Skin of body (tissue), 2 donors: ENCODE data around the gene CRK. TPM values are rescaled to one million over a fixed set of nuclear protein-coding genes. Genes with fewer than 3 reads are reported as not detected.
"Not testable (repeated sequence)": the region's sequence is repeated elsewhere in the genome, so short reads cannot be mapped to it uniquely, and the experiment has no call there.

ENCODE experiments used
- DNase-seq: peaks from one replicate; lab custom pipeline; 2025; lab: John Stamatoyannopoulos, UW
- total RNA-seq: library from RNA; depleted of rRNA; stranded (reverse); fragments of >200 nt; gene quantifications from one replicate; pipeline ENCODE4 v1.2.3, GENCODE V29; 2014

CRK gene
- total RNA-seq, 1 donor from 2014 or later = 58.6 TPM

GRCh38 chr17:1431631-1432104, 24.4 kb downstream of the CRK start:
- DNase-seq = no peak

- DNase-seq = no peak
Observed at GRCh38 chr17:1423456-1424135, 32.4 kb downstream of the CRK start.

- no peak for DNase-seq
Observed at GRCh38 chr17:1422885-1423284, 33.1 kb downstream of the CRK start.

- DNase-seq = no peak
Observed at GRCh38 chr17:1421470-1421869, 34.6 kb downstream of the CRK start.

- DNase-seq = no peak
Observed at GRCh38 chr17:1420981-1421380, 35.1 kb downstream of the CRK start.

- DNase-seq = no peak
Observed at GRCh38 chr17:1420163-1420562, 35.9 kb downstream of the CRK start.

- not testable (repeated sequence) for DNase-seq
Observed at GRCh38 chr17:1418476-1418875, 37.6 kb downstream of the CRK start.

- no peak for DNase-seq
Observed at GRCh38 chr17:1416414-1416813, 39.6 kb downstream of the CRK start.

GRCh38 chr17:1414634-1415033, 41.4 kb downstream of the CRK start:
- no peak for DNase-seq

GRCh38 chr17:1414001-1414574, 41.9 kb downstream of the CRK start:
- DNase-seq = no peak

GRCh38 chr17:1413281-1413791, 42.7 kb downstream of the CRK start:
- no peak for DNase-seq

GRCh38 chr17:1412185-1413110, 43.6 kb downstream of the CRK start:
- no peak for DNase-seq

GRCh38 chr17:1402262-1402586, 53.8 kb downstream of the CRK start:
- no peak for DNase-seq

- DNase-seq = peak; percentile 94
Observed at GRCh38 chr17:1399679-1400512, 56.1 kb downstream of the CRK start, which contains the start of gene YWHAE. Gene YWHAE, minus strand, starts transcription at chr17:1400222. Its CDS starts 112 bp downstream, at chr17:1400110.

- DNase-seq = no peak
Observed at GRCh38 chr17:1398931-1399678, 56.9 kb downstream of the CRK start.

GRCh38 chr17:1398028-1398427, 58.0 kb downstream of the CRK start:
- peak; percentile 15 for DNase-seq

- DNase-seq = not testable (repeated sequence)
Observed at GRCh38 chr17:1395876-1396665, 60.0 kb downstream of the CRK start.

GRCh38 chr17:1391577-1391976, 64.5 kb downstream of the CRK start:
- DNase-seq = no peak
